HG02970 (cell line): Measurements from ENCODE around the gene HSF2BP.
"Not testable (repeated sequence)": the region's sequence is repeated elsewhere in the genome, so short reads cannot be mapped to it uniquely, and the experiment has no call there.

Experiments
- ATAC-seq: cut with Tn5 transposase; IDR thresholded peaks from one replicate; pipeline ENCODE4 v1.9.1; 2021; ENCODE audit warnings: mild to moderate bottlenecking, moderate library complexity, moderate number of reproducible peaks; ENCODE audit not compliant: unreplicated experiment, low FRiP score

The HSF2BP gene

DNA sequence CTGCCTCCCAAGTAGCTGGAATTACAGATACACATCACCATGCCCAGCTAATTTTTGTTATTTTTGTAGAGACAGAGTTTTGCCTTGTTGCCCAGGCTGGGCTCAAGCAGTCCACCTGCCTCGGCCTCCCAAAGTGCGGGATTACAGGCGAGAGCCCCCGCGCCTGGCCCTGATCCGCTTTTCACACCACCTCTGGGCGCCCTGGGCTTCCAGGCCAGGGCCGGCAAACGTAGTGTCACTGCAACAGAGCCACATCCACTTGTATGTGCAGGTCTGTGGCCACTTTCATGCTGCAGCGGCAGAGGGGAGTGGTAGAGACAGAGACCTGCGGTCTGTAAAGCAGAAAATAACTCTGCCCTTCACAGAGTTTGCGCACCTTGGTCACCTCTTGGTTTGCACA, 29.6 kb upstream of the HSF2BP start:
- no peak for ATAC-seq

DNA sequence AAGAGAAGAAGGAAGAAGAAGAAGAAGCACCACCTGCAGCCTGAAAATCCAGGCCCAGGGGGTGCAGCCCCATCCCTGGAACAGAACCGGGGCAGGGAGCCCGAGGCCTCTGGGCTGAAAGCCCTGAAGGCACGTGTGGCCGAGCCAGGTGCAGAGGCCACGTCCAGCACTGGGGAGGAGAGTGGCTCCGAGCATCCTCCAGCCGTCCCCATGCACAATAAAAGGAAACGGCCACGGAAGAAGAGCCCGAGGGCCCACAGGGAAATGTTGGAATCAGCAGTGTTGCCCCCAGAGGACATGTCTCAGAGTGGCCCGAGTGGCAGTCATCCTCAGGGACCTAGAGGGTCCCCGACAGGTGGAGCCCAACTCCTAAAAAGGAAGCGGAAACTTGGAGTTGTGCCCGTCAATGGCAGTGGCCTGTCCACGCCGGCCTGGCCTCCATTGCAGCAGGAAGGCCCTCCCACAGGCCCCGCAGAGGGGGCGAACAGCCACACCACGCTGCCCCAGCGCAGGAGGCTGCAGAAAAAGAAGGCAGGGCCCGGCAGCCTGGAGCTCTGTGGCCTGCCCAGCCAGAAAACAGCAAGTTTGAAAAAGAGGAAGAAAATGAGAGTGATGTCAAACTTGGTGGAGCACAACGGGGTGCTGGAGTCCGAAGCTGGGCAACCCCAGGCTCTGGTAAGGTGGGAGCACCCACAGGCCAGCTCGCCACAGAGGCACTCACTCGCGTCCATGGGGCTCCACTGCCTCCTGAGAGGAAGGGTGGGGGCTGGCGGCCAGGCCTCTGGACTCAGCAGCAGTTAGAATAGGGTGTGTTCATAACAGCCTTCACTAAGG, 28.5 kb upstream of the HSF2BP start:
- ATAC-seq, result no peak

DNA sequence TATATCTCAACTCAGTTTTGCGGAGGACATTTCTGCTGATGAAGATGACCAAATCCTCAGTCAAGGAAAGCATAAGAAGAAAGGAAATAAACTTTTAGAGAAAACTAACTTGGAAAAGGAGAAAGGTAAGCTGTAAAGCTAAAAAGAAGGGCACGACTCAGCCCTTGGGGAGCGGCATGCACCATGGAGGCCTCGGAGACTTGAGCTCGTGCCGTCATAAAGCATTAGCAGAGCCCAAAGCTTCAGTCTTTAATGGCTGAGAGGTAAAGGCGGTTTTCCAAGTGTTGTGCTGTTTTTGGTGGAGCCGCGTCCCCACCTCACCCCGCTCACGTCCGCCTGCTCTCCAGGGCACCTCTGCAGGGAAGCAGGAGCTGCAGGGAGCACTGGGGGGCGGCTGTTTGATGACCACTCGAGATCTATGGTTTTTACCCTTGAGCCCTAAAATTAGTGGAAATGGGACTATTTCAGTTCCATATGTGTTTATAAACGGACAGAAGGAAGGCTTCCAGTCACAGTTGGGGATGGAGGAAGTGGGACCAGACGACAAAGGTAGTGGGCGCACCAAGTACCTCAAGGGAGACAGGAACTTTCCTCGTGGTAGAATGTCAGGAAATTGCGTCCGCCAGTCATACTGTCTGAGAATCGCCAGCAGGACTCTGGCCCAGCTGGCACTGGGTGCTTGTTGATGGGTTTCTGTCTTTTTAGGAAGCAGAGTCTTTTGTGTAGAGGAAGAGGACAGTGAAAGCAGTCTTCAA, 27.7 kb upstream of the HSF2BP start:
- ATAC-seq, result no peak

- no peak for ATAC-seq
Measured at GRCh38 chr21:43684424-43684823, 25.1 kb upstream of the HSF2BP start.

GRCh38 chr21:43681650-43682049, 22.4 kb upstream of the HSF2BP start:
- ATAC-seq, result no peak

GRCh38 chr21:43680421-43680820, 21.1 kb upstream of the HSF2BP start:
- ATAC-seq, result not testable (repeated sequence)

DNA sequence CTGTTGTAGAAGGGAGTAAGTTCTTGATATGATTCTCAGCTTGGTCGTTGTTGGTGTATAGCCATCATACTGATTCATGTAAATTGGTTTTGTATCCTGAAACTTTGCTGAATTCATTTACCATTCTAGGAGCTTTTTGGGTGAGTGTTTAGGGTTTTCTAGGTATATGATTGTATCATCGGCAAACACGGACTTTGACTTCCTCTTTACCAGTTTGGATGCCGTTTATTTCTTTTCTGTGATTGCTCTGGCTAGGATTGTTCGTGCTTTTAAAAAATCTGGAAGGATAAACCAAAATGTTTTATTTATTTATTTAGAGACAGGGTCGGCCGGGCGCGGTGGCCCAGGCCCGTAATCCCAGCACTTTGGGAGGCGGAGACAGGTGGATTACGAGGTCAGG, 20.7 kb upstream of the HSF2BP start:
- ATAC-seq, result no peak

DNA sequence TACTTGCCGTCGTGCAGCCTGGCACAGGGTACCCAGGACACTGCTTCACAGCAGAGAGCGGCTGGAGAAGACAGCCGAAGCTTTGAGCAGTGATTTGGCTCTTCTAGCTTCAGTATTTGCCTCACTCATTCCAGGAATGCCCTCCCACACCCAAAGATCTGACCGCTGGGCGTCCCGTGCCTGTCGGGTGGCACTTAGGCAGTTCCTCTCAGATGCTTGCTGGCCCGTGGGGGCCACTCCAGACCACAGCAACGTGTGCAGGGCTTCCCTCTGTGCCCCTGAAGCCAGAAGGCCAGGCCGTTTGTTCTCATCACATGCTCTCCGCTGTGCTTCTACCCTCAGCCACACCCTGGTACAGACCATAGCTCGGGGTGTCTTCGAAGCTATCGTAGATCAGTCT, 17.1 kb upstream of the HSF2BP start:
- ATAC-seq, result no peak

- no peak for ATAC-seq
Measured at GRCh38 chr21:43675871-43676270, 16.6 kb upstream of the HSF2BP start.

- no peak for ATAC-seq
Measured at GRCh38 chr21:43669828-43670605, 10.7 kb upstream of the HSF2BP start.

DNA sequence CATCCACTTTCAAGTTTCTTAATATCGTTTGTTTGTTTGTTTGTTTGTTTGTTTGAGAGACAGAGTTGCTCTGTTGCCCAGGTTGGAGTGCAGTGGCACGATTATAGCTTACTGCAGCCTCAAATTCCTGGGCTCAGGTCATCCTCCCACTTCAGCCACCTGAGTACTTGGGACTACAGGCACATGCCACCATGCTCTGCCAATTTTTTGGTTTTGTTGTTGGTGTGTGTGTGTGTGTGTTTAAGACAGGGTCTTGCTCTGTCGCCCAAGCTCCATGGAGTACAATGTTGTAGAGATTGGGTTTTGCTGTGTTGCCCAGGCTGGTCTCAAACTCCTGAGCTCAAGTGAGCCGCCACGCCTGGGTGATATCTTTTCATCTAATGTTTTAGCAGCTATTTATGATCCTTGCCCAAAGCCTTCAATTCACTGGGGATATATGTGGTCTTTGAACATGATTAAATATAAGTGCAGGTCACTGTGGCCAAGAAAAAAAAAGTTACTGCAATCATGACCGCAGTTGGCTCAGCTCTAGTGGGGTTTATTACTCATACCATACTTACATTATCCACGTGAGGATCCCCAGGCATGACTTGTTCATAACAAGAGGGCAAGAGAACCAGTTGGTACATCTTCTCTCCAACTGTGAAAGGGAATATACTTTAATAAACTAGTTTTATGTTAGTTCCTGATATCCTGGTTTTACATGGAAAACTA, 8.1 kb upstream of the HSF2BP start:
- ATAC-seq, result no peak

DNA sequence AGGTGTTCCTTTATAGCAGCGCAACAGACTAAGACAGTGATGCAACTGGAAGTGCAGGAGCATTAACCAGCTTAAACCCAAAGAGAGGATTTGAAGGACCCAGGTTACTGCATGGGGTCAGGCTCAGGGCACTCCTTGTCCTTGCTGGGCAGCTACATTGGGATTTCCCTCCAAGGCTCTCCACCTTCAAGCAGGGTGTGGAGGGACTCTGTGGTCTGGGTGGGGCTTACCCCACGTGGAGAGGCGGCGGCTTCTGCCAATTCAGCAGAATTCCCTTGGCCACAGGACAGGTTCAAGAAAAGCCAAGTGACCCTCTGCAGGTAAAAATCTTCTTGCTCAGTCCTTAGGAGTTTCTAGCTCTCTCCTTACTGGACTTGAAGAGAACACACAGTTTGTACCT, 6.6 kb upstream of the HSF2BP start:
- ATAC-seq, result no peak

GRCh38 chr21:43664358-43664757, 5.1 kb upstream of the HSF2BP start:
- no peak for ATAC-seq

GRCh38 chr21:43663033-43663432, 3.7 kb upstream of the HSF2BP start:
- no peak for ATAC-seq

DNA sequence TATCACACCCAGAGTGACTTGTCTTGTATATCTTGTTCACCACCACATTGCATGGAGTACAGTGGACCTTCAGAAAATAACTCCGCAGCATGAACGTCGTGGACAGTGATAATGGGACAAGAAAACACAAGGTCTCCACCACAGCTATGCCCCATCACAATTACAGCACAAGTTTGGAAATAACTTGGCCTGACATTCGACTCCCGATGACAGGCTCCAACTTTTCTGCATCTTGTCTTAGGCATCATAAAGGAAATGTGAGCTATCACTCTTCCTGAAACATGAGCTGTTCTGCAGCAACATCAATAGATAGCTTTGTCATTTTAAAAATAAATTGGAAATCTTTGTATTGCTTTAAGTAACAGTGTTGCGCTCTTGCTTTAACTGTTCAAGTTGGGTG, 3.0 kb upstream of the HSF2BP start:
- ATAC-seq, result no peak

- no peak for ATAC-seq
Measured at GRCh38 chr21:43658769-43659135, 536 bp downstream of the HSF2BP start.

- ATAC-seq, result no peak
Measured at GRCh38 chr21:43658088-43658741, 1.1 kb downstream of the HSF2BP start.

GRCh38 chr21:43657355-43658087, 1.8 kb downstream of the HSF2BP start:
- no peak for ATAC-seq

- no peak for ATAC-seq
Measured at GRCh38 chr21:43654806-43655489, 4.3 kb downstream of the HSF2BP start.
